Bone marrow (tissue), 2 donors: ENCODE results near the gene TRIM22.
"Not testable (repeated sequence)": the region's sequence is repeated elsewhere in the genome, so short reads cannot be mapped to it uniquely, and the experiment has no call there.

Experiments used
- DNase-seq, 2 donors: peaks; one replicate each; lab custom pipeline; 2025; lab: John Stamatoyannopoulos, UW

Gene TRIM22

DNA sequence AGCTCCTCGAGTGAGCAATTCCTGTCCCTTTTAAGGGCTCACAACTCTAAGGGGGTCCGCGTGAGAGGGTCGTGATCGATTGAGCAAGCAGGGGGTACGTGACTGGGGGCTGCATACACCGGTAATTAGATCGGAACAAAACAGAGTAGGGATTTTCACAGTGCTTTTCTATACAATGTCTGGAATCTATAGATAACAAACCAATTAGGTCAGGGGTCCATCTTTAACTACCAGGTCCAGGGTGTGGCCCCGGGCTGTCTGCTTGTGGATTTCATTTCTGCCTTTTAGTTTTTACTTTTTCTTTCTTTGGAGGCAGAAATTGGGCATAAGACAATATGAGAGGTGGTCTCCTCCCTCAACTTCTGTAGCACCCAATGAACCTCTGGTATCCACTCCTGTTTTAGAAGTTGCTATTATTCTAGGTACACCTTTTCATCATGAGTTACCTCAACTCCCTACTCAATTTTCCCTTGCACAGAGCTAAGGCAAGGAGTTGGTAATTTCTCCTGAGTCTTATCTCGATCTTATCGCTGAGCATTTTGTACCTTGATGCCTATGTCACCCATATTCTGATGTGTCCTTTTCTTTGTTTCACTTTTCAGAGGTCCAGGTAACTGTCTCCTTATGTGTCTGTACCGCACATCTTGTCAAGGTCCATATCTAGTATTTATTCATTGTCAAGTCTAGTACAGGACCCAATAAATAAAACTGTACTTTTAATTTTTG, 1.8 kb downstream of the TRIM22 start:
- not testable (repeated sequence) for DNase-seq

DNA sequence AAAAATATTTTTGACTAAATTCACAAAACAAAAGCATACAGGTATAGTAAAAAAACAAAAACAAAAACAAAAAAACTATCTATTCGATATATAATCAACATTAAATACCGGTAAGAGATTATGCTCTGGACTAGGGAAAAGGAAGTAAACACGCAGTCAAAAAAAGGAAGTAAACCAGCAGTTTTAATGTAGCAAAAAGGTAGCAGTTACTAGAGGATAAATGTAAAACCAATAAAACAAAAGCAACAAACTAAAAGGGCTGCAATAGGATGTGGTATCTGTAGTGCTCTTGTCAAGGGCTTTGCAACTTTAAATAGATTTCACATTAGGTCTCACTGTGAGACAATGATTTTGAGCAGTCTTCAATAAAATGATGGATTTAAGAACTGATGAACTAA, 2.4 kb downstream of the TRIM22 start:
- DNase-seq = peak in 1 of 2 donors; percentile 57

DNA sequence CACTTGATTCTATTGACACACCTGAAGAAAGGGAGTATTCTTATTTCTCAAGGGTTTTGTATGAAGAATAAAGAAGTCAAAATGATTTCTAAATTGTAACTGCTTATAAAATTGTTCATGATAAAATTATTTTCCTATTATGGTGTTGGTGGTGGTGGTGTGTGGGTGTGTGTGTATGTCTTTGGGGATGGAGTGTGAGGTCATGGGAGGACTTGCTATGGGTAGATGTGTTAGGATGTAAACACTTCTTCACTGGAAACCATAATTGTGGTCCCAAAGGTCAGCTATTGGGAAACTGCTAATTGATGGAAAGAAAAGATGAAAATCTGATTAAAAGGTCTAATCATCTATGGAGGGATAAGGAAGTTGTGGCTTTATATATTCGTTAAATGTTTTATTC, 5.1 kb downstream of the TRIM22 start:
- no peak for DNase-seq

DNA sequence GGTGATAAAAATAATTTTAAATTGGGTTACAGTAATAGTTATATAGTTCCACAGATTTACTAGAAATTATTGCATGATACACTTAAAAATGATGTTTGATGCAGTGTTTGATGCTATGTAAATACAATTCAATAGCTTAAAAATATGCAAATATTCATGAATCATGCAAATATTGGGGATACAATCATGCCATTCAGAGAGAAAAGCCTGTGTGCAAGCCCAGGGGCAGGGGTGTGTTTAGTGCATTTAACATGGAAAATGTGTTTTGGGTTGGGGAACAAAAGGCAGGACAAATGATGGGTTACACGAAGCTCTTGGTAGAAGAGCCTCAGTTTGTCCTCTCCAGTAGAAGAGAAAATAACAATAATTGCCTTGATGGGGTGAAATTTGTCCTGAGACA, 6.0 kb downstream of the TRIM22 start:
- no peak for DNase-seq

DNA sequence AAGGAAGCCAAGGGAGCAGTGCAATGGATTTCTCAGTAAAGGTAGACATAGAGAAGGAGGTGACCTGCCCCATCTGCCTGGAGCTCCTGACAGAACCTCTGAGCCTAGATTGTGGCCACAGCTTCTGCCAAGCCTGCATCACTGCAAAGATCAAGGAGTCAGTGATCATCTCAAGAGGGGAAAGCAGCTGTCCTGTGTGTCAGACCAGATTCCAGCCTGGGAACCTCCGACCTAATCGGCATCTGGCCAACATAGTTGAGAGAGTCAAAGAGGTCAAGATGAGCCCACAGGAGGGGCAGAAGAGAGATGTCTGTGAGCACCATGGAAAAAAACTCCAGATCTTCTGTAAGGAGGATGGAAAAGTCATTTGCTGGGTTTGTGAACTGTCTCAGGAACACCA, 6.6 kb downstream of the TRIM22 start:
- DNase-seq = no peak

DNA sequence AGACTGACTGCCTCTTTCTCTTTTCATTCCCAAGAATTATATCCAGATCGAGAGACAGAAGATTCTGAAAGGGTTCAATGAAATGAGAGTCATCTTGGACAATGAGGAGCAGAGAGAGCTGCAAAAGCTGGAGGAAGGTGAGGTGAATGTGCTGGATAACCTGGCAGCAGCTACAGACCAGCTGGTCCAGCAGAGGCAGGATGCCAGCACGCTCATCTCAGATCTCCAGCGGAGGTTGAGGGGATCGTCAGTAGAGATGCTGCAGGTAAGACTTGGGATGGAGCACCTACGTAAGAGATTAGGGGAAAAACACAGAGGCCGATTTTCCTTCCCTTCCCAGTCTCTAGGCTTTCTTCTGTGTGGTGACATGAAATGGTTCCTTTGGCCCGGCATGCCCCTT, 8.7 kb downstream of the TRIM22 start:
- DNase-seq = no peak

DNA sequence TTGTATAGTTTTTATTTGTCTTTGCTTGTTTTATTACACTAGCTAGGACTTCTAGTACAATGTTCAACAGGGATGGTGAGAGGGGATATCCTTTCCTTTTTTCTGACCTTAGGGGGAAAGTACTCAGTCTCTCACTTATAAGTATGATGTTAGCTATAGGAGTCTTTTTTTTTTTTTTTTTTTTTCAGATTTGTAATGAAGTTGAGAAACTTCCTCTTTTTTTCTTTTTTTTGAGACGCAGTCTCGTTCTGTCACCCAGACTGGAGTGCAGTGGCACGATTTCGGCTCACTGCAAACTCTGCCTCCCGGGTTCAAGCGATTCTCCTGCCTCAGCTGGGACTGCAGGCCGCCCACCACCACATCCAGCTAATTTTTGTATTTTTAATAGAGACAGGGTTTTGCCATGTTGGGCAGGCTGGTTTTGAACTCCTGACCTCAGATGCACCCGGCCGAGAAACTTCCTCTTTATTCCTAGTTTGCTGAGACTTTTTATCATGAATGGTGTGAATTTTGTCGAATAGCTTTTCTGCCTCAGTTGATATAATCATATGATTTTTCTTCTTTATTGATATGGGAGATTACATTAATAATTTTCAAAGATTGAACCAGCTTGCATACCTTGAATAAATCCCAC, 10.9 kb downstream of the TRIM22 start:
- DNase-seq = peak in 1 of 2 donors; percentile 5

DNA sequence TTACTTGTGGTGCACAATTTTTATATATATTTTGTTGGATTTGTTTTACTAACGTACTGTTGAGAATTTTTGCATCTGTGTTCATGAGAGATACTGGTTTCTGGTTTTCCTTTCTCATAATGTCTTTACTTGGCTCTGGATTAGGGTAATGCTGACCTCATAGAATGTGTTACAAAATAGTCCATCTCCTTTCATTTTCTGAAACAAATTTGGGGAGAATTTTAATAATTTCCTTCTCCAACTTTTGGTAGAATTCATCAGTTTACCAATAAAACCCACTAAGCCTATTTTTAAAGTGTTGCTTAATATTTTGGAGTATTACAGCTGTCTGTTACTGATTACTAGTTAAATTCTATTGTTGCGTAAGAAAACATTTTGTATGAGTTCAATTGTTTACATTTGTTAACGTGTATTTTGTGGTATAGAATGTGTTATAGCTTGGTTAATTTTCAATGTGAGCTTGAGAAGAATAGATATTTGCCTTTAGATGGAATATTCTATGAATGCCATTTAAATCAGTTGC, 11.5 kb downstream of the TRIM22 start:
- DNase-seq = no peak

DNA sequence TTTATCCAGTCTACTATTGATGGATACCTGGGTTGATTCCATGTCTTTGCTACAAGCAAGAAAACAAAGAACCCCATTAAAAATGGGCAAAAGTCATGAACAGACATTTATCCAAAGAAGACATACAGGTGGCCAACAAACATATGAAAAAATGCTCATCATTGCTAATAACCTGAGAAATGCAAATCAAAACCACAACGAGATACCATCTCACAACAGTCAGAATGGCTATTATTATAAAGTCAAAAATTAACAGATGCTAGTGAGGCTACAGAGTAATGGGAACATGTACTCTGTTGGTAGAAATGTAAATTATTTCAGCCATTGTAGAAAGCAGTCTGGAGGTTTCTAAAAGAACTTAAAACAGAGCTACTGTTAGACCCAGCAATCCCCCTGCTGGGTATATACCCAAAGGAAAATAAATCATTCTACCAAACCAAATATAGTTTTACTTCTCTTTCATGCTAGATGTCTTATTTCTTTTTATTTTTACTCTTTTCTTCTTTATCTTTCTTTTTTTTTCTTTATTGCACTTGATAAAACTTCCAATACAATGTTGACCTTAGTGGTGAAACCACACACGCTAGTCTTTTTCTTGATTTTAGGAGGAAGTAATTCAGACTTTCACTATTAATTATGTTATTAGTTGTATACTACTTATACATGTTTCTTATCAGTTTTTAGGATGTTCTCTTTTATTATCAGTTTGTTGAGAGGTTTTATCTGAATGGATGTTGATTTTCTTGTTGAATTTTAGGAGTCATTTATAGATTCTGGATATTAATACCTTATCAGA, 14.3 kb downstream of the TRIM22 start:
- DNase-seq = no peak

DNA sequence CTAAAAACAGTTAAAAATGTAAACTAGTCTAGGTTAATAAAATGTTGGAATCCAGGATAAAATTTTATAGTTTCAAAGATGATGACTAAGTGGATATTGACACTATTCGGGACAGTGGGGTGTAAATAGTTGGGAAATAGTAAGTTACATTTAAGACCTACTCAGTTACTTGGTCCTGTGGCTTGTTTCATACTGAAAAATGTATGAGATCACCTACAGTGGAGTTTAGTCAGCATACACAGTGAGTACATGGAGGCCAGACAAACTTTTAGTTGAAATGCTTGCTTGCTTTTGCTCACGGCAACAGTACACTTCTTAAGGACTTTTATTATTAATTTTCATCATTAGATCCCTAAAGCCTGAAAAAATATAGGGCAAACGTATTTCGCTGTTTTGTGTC, 16.1 kb downstream of the TRIM22 start:
- no peak for DNase-seq

DNA sequence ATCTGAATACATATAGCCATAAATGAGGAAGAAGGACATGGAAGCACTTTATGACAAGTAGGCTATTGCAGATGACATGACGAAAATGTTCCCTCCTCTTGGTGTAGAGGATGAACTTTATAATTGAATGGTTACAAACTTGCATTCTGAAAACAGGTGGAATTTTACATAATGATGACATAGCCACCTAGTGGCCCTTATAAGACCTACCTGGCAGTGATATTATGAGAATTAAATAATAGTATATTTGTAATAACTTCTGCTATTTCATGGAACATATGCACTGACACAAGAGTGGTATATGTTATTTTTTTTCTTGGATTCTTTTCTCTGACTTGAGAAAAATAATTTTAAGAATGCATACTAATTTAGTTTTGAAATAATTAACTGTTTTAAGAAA, 22.9 kb downstream of the TRIM22 start:
- DNase-seq = no peak

DNA sequence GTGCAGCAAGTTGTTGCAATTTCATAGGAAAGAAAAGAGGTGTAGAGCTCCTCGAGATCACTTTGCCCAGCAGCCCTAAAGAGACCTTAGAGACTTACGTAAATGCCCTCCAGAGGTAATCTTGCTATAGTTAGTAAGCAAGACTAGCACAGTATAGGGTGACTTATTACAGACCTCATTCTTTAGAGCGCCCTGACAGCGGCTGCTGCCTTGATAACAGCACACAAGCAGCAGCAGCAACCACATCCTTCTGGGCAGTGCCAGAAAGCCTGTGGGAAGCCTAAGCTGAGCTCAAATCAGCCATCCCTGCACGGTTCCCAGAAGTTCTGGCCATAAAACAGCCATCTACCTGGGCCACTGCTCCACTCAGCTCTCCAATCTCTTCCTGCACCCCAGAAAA, 24.1 kb downstream of the TRIM22 start:
- DNase-seq = no peak

DNA sequence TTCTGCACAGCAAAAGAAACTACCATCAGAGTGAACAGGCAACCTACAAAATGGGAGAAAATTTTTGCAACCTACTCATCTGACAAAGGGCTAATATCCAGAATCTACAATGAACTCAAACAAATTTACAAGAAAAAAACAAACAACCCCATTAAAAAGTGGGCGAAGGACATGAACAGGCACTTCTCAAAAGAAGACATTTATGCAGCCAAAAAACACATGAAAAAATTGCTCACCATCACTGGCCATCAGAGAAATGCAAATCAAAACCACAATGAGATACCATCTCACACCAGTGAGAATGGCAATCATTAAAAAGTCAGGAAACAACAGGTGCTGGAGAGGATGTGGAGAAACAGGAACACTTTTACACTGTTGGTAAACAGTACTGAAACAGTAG, 26.9 kb downstream of the TRIM22 start:
- DNase-seq = not testable (repeated sequence)

DNA sequence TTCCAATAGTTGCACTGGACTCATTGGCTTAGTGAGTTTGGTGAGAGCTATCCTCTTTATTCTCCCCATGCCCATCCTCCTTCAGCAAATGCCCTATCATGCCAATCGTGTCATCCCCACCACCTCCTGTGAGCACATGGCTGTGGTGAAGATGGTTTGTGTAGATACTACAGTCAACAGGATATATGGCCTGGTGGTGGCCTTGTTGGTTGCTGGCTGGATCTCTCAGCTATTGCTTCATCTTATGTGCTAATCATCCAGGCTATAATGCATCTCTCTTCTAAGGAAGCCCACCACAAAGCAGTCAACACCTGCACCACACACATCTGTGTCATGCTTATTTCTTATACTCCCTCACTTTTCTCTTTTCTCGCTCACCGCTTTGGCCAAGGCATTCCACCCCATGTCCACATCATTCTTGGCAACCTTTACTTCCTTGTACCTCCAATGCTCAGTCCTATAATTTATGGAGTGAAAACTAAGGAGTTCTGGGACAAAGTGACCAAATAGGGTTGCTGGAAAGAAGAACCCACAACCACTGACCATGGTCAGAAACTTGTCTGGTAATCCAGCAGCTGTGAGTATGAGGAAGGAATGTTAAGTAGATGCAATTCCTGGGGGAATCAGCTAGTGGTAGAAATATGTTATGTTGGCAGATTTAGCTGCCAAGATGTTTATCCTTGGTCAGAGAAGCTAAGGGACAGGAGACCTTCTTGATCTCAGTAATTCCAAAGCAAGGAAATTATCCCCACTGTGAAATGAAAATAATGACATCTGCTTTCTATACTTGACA, 30.3 kb downstream of the TRIM22 start:
- DNase-seq = no peak

DNA sequence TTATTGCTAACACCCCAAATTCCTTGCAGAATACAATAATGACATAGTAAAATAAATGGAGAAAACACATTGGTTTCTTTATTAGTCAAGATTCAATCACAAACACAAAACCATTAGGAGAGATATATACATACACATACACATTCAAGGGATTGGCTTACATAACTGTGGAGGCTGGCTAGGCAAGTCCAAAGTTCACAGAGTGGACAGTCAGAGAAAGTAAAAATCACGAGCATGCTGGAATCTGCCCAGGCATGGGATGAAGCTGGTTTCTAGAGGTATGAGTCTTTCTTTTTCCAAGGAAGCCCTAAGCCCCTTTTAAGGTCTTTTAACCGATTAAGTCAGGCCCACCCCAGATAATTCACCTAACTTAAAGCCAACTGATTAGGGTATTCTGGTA, 33.0 kb downstream of the TRIM22 start:
- DNase-seq = no peak

DNA sequence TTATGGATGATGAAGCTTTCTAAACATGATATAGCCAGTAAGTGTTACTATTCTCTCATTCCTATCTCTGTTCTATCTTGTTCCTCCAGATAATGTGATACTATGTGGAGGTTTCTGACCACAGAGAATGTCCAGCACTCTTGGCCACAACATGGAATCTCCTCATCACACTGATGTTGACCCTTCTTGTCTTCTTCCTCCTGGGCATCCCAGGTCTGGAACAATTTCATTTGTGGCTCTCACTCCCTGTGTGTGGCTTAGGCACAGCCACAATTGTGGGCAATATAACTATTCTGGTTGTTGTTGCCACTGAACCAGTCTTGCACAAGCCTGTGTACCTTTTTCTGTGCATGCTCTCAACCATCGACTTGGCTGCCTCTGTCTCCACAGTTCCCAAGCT, 36.8 kb downstream of the TRIM22 start:
- DNase-seq = no peak

DNA sequence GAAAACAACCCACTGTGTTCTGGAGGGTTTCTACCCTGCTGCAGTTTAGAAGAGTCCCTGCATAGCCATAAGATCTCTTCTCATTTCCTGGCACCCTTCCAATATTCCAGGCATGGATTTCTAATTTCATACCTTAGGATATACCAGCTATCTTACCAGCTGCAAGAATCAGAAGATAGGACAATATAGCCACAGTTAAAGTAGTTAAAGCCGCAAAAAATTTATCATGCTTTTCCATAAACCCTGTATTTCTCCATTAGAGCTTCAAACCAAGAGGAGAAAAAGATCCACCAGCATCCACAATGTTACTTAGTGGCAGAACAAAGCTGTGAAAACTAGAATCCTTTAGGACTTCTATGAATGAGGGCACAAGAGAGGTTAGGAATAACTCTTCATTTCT, 38.1 kb downstream of the TRIM22 start:
- DNase-seq = no peak

DNA sequence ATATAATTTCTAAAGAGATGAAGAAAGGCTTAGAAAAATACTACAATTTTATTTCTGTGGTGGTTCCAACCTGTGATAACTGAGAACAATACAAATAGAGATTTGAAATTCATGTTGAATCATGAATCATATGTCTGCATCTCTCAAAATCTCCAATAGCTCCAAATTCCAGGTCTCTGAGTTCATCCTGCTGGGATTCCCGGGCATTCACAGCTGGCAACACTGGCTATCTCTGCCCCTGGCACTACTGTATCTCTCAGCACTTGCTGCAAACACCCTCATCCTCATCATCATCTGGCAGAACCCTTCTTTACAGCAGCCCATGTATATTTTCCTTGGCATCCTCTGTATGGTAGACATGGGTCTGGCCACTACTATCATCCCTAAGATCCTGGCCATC, 46.8 kb downstream of the TRIM22 start, which contains the start of gene OR56B1:
Gene OR56B1, plus strand, starts transcription at position 53 of the 400 bp plus-strand sequence. Its CDS starts 69 bp downstream, at position 122.
- no peak for DNase-seq

DNA sequence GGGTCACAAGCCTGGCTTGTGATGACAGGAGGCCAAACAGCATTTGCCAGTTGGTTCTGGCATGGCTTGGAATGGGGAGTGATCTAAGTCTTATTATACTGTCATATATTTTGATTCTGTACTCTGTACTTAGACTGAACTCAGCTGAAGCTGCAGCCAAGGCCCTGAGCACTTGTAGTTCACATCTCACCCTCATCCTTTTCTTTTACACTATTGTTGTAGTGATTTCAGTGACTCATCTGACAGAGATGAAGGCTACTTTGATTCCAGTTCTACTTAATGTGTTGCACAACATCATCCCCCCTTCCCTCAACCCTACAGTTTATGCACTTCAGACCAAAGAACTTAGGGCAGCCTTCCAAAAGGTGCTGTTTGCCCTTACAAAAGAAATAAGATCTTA, 47.5 kb downstream of the TRIM22 start:
- DNase-seq = no peak

DNA sequence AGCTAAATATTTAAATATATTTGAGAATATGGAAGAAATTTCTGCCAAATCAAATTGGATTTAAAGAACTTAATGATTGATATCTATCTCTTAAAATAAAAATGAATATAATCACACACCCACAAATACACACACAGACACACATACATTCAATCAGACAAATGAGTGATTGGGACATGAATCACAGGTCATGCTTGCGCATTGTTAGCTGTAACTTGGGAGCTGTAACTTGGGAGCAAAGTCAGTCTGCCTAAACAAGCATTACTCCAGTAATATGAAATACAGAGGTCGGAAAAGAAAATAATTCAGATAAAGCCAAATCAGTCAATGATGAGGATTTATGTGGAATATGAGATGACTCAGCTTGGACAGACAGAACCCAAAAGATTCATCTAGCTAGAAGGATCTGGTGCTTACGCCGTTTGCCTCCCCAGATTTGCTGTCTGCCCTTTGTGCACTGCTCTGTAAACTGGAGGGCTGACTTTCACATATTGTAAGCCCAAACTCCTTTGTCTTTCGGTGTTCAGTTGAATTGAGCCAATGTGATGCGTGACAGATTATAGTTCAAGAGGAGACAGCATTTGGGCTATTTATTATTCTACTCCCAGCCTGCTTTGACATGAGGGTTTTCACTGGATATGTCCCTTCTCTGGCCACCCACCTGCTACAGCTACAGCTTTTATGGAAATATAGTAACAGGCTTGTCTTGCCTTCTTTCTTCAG, 48.2 kb downstream of the TRIM22 start:
- DNase-seq = no peak

DNA sequence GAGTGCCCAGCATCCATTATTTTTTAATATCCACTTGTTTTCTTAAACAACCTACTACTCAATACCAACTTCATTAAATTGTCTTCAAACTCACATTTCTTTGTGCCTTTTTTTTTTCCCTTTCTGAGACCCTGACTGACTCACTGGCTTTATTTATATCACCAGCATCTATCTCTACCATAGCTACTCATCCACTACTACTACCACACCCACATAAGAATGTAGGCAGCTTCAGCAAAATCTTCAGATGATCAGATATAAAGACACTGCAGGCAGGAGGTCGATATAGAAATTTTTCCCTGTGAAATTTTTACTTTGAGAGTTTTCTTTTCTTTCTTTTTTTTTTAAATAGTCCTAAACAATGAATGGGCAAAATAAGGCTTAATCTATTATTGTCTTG, 48.8 kb downstream of the TRIM22 start:
- no peak for DNase-seq
